ENCODE data around the gene PRR3.
A peak's percentile ranks its signal among the peaks of the same experiment; 100 is the strongest.

Gene PRR3

DNA sequence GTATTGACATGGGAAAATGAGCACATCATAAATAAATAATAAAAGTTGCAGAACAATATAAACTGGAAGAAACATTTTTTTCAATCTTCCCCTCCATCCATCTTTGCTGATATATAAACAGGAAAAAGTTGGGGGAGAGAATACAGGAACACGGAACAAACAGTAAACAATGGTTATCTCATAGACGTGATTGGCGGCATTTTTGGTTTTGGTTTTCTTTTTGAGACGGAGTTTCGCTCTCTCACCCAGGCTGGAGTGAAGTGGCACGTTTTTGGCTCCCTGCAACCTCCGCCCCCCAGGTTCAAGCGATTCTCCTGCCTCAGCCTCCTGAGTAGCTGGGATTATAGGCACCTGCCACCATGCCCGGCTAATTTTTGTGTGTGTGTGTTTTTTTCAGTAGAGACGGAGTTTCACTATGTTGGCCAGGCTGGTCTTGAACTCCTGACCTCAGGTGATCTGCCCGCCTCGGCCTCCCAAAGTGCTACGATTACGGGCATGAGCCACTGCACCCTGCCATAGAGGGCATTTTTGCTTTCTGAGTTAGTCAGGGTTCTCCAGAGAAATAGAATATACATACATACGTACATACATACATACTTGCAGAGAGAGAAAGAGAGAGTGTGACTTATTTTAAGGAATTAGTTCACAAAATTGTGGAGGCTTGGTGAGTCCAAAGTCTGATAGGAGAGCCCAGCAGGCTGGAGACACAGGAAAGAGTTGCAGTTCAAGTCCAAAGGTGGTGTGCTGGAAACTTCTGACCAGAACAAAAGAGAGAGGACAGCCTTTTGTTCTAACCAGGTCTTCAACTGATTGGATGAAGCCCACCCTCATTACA lies 23.4 kb upstream of the PRR3 start:
- no peak for DNase-seq

DNA sequence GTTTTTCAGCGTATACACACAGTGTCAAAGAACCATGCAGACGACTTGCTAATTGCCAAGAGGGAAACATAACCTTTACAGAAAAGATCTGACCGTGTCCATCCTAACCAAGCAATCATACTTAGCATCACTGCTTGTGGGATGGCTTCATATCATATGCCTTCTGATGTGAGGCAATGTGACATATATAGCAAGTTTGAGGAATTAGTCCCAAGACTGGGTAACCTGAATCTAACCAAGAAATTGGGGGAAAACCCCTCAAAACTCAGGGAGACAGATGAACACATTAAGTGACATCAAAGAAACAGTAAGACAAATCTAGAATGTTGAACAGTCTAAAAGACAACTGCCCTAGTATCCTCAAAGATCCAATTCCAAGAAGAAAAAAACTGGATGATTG lies 19.2 kb upstream of the PRR3 start:
- DNase-seq: no peak

DNA sequence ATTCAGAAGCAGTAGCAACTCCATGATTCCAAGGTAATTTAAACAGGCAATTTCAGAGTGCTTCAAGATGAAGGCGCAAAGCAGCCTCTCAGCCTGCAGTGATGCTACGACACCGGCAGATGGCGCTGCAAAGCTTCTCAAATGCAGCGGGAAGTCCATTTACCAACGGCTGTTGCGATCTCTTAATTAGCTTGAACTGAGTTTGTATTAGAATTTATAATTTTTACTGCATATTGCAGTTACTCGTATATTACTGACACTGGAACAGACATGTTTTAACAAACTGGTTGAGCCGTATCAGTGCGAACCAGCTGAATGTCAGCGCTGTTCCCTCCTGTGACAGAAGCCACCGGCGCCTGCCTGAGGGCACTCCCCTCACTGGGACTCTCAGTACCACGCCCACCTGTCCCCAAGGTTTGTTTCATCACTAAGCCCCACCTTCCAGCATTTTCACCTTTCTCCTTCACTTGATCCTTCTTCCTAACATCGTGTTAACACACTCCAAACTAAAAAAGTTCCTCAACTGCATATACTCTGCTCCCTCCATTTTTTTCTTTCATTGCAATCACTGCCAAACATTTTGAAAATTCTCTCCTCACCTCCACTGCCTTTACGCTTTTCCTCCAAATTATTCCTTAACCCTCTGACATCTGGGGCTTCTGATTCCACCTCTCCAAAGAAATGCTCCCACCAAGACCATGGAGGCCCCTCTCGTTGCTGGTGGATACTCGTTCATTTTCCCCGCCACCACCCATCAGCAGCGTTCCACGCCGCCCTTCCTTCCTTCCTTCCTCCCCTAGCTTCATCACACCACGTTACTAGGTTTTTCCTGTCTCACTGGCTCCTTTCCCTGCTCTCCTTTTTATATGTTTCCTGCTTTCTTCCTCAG lies 15.3 kb upstream of the PRR3 start:
- DNase-seq: peak in 44 of 51 donors; percentile 1 to 78 (median 48)

DNA sequence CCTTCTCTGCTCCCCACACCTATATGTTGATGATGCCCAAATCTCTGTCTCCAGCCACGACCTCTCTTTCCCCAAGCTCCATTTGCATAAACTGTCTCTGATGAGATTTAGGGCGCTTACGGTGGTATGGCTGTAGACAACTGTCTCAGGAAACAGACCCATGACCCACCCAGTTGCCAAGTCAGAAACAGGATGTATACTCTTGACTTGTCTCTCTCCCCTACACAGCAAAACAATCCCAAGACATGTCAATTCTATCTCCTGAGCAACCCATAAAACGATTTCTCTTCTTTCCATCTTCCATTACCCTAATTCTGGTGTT lies 14.7 kb upstream of the PRR3 start:
- no peak for DNase-seq

DNA sequence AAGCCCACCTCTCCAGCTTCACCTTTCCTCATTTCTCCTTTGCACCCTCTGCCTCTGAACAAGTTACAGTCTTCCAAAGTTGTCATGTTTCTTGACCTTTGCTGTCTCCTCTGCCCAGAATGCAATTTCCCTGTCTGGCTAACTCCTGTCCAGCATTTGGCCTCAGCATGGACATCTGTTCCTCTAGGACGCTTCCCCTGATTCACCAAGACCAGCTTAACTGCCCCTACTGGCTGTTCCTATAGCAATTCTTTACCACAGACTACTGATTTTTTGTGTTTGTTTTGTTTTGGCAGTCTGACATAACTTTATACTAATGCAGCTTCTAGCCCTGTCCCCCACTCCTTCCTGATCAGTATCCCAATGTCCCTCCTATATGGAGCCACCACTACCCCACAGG lies 14.2 kb upstream of the PRR3 start:
- DNase-seq: no peak

DNA sequence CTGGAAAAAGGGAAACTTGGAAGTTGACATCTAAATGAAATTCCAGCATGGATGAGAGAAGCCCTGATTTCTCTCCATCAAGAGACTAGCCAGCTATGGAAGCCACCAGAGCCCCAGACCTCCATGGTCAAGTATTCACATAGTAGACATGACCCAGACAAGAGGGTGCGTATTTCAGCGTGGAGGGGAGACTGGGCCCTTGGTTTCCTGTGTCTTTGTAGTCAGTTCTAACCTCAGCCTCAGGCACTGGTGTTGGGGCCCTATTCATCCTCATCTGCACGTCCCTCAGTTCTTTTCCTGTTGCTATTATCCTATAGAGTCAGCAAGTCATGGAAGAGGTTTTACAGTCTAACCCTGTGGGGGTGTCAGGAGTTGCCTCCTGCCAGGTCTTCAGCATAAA lies 13.3 kb upstream of the PRR3 start:
- DNase-seq: no peak

DNA sequence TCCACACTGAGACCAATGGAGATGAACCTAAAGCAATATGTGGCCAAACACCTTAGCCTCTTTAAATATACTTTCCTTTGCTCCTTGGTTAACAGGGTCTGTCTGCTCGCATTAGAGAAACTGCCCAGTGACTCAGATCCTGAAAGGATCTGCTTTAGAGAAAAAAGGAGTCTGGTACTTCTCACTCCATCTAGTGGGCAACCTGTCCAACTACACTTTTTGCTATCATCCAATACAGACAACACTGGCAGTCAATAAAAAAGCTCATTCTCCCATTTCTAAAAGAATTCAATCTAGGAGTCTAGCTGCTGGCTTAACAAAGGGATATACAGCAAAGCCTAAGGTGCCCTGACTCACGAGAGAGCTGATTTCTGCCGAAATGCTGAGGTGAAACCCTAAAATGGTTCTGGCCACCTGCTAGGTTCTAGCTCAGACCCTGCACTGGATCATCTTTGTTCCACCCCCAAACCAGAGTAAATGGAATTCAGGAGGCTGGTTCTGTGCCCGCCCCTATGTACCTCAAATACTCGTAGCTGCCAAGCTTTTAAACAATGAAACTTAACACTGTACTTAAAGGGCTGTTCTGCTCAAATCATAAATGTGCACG lies 12.3 kb upstream of the PRR3 start:
- DNase-seq: peak in 4 of 51 donors; percentile 3 to 36 (median 23)

DNA sequence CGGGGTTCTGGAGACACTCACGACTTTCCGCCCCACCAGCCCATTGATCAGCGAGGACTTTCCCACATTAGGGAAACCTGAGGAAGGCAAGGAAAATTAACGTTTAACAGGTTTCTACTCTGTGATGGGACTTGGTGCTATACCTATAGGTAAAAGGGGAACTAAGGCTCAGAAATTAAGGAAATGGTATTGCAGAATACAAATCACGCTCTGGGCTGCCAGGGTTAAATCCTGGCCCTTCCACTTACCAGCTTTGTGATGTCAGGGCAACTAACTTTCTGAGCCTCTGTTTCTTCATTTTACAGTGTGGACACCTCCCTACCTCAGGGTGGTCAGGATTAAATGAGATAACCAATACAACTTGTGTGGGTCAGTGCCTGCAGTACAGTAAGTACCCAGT lies 9.6 kb upstream of the PRR3 start:
- DNase-seq: no peak

DNA sequence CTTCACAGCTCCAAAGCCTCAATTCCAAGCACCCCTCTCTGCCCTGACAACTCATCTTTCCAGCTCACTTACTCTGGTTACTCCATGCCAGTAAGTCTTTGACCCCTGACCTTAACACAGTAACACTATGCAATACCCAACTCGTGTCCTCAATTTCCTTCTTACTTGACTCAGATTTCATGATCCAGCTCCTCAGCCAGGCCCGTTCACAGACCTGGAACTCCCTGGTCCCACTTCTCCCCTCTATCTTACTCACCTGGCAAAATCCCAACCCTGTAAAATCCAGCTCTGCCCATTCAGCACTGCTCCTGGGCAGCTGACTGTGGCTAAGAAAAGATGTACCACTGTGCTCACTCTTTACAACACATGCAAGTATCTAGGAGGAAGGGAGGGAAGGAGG lies 8.7 kb upstream of the PRR3 start:
- no peak for DNase-seq

DNA sequence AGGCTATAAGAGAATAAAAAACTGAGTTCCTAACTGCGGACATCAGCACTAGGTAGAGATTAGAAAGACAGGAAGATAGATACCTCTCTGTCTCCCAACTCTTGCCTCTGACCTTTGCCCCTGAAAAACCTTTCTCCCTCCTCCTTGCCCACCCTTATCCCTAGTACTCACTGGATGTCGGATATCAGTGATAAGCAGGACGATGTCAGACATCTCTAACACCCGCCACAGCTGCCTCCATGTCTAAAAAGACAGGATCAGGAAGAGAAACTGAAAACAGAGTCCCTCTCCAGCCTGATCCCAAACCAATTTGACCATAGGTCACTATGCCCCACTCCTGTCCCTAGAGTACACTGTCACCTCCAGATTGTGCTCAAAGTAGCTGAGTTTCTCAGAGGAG lies 2.7 kb upstream of the PRR3 start:
- no peak for DNase-seq

DNA sequence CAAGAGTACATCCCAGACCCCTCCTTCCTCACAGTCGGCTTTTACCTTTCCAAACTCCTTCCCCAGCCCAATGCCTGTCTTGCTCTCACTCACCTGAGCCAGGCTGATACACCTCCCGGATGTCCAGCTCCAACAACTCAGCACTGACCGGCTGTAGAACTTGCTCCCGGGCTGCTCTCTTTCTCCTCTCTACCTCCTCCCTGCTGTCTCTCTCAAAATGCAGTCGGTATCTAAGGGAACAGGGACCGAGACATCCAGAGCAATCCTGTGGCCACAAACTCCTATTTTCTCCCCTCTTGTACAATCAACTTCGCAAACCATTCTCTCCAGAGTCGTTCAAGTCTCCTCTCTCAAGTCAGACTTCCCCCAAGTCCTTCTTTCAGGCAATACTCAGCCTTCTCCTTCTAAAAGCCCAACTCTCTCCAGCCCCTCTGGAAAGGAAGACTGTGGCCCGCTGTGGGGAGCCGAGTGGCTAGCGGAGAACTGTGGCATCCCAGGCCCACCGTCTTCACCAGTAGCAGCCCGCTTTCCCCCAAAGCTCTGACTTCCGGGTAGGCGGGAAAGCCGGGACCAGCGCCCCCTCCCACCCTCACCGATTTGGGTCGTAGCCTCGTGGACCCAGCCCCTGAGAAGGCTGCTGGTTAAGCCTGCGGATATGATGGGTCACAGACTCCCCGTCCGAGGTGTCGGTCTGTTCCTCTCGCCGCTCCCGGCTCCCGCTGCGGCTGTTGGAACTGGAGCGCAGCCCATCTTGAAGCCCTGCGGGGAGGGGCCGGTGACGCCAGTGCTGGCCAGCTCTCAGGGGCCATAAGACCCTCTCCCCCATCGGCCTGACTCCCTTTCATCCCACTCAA lies 1.9 kb upstream of the PRR3 start:
- peak in 36 of 51 donors; percentile 15 to 72 (median 52) for DNase-seq

DNA sequence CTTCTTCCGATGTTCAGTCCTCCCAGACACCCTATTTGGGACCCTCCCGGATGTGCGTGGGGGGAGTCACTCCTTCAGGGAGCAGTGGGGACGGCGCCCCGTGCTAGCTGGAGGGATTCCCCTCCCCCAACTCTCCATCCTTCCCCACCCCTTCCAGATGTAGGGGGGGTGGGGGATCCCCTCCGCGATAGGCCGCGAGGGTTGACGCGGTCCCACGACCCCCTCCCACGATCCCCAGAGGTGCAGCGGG lies 1.4 kb upstream of the PRR3 start:
- DNase-seq: peak in 8 of 51 donors; percentile 40 to 68 (median 56)

DNA sequence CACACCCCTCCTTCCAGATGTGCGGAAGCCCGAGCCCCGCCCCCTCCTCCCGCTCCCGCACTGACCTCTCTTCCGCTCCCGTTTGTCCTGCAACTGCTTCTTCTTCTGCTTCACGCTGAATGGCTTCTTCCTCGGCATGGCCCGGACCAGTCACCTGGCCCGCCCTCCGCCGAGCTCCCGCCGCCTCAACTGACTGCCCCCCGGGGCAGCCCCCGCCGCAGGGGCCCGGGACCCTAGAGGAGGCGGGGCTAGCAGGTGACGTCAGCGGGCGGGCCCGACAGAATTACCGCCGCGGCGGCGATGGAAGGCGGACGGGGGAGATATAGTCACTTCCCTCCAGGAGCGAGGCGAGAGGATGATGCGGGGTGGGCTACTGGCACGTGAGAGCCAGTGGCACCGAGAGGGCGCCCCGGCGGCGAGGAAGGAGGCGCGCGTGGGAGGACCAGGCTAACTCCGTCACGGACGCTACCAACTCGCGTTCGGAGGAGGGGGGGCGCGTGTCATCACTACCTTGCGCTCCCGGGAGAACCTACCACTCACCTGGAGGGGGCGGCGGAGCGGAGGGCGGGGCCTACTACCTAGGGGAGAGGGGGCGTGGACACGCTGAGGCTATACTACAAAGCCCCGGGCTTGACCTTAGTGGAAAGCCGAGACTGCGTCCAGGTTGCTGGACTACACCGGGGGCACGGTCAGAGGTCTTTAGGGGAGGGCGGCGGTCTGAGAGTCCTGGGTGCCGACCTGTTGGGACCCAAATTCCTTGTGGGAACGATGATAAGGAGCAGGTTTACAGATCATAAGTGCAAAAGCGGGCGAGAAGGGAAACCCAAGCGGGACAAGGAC lies 809 bp upstream of the PRR3 start, which contains the start of gene GNL1:
Gene GNL1 (minus strand): TSS at position 424 of the 840 bp plus-strand sequence. CDS start 286 bp downstream, at position 138.
- DNase-seq: peak; percentile 52 to 98 (median 85)

DNA sequence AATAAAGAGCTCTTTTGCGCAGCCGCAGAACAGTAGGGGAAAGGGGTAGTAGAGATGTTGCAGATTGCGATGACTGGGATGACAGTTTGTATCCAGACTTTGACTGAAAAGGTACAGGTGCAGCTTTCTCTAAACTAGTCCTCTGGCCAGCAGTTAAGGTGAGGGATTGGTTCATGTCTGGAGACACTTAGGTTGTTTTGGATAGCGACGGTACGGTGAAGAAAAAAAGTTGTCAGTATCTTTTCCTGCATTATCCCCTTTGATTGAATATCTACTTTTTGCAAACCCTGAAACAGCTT lies 537 bp downstream of the PRR3 start:
- DNase-seq: no peak

DNA sequence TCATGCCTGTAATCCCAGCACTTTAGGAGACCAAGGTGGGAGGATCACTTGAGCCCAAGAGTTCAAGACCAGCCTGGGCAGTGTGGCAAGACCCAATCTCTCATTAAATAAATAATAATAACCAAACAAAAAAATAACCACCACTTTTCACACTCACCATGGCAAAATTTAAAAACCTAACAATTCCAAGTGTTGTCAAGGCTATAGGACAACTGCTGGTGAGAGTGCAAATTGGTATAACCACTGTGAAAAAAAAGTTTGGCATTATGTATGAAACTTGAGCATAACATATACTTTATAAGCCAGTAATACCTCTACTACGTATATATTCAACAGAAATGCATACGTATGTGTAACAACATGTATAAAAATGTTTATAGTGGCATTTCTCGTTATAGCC lies 3.8 kb downstream of the PRR3 start:
- DNase-seq: no peak

DNA sequence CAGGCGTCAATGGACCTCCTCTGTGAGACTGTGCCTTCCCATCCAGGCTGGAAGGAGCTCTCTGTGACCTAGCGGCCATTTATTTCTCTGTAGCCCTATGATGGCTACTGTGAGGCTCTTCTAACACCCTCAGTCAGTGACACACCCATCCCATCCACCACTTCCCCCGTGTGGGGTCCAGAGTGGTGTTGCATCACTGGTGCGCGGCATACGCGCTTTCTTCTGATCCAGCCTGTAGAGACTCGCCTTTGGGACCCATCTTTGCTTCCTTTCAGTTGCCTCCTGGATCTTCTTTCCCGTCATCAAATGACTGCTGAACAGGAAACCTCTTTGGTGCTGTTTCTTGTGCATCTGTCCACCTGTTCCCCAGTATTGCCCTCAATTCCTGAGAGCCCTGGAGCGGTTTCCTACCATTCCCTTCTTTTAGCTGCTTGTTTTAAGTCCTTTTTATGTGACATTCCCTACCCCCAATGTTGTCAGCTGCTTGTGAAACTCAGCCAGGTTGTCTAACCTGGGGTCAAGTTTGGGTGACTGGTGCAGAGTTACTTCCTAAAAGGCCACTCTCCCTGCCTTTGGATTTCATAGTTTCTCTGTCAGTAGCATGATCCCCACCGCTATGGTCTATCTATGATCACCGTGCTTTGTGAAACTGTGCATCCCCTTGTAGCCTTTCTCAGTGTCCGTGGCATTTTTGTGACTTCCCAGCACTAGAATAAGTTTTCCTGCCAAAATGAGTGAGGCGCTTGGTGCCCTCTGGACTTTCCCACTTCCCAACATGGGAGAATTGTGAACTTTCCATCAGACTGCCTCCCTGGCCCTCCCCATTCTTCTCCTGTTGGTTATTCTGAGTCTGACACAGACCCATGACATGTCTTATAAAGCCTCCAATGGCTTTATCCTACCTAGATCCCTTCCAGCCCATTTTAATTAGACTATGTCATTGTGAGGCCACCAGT lies 5.7 kb downstream of the PRR3 start:
- no peak for DNase-seq

DNA sequence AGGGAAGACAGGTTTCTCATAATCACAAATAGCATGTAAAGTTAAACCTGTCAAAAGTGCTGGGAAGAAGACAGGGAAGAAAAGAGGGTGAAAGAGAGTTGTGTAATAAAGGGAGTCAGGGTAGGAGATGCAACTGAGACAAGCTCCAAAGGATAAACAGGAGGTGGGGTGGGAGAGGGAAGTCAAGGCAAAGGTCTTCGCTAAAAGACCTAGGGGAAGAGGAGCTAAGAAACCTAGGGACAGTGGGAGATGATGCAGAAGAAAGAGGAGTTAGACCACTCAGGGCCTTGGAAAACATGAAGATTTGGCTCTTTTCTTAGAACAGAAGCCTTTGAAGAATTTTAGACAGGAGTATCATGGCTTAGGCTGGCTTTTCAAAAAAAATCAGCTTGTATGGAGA lies 7.0 kb downstream of the PRR3 start:
- DNase-seq: no peak

DNA sequence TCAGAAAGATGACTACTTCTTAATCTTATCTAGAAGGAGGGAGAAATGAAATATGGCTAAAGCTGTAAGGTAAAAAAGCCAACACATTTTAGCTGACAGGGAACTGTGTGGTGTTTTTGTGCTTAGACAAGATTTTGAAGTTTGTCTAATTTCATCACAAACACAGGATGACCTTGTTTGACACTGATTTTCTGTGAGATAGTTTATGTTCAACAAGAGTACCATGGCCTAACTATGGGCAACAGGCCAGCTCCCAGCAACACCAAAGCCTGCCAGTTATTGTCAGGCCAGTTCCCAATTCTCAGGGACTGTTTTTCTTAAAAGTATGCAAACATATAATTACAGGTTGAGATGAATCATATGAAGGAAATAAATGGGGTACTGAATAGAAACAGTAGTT lies 8.7 kb downstream of the PRR3 start:
- DNase-seq: no peak

DNA sequence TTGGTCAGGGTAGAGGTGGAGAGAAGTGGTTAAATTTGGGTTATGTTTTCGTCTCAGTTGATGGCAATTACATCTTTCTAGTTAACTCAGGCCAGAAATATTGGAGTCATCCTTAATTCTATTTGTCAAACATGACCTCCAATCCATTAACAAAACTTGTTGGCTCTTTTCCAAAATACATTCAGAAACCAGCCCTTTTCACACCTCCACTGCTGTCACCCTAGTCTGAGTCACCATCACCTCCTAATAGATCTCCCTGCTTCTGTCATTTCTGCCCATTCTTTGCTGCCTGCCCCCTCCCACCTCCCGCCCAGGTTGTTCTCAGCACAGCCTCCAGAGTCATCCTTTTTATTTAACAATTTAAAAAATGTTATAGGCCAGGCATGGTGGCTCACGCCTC lies 11.2 kb downstream of the PRR3 start:
- DNase-seq: no peak

DNA sequence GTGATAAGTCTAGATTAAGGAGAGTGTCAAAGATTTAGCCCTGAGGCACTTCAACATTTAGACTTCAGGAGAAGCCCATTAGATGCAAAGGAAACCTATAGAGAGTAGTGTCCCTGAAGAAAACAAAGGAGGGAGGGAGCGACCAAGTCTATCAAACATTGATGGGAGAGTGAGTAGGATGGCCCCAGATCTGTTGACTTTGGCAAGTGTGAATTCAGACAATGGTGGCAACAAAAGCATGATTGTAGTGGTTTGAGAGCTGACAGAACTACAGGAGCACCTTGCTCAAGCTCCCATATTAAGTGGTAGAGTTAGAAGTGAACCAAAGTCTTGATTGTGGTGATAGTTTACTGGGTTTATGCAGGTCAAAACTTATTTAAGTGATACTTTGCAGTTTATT lies 13.2 kb downstream of the PRR3 start:
- no peak for DNase-seq
